Mucosa of rectum (tissue), 2 donors: ENCODE measurements around the gene SEC16A.

Source experiments
- H3K27ac ChIP-seq, 2 donors: one replicate each; pipeline ENCODE4 v1.7.0; 2013; ENCODE audit warnings: inconsistent platforms in 2 of 2, low read depth in 2 of 2, low read length in 2 of 2
- H3K27me3 ChIP-seq, 2 donors: one replicate each; pipeline ENCODE4 v1.7.0; 2013; ENCODE audit warnings: low read length in 2 of 2; ENCODE audit not compliant: control insufficient read depth in 2 of 2, insufficient read depth in 2 of 2
- H3K36me3 ChIP-seq, 2 donors: one replicate each; pipeline ENCODE4 v1.7.0; 2013; ENCODE audit warnings: low read length in 2 of 2; ENCODE audit not compliant: control insufficient read depth in 2 of 2, insufficient read depth in 2 of 2
- H3K4me1 ChIP-seq, 2 donors: one replicate each; pipeline ENCODE4 v1.7.0; 2013; ENCODE audit warnings: low read length in 2 of 2, mild to moderate bottlenecking in 1 of 2; ENCODE audit not compliant: control insufficient read depth in 2 of 2, insufficient read depth in 2 of 2
- H3K4me3 ChIP-seq, 2 donors: one replicate each; pipeline ENCODE4 v1.7.0; 2013; ENCODE audit warnings: low read length in 2 of 2
- H3K9ac ChIP-seq, 2 donors: one replicate each; pipeline ENCODE4 v1.7.0; 2013; ENCODE audit warnings: low read length in 2 of 2, low read depth in 1 of 2, mild to moderate bottlenecking in 1 of 2
- H3K9me3 ChIP-seq, 2 donors: one replicate each; pipeline ENCODE4 v1.7.0; 2013; ENCODE audit warnings: low read length in 2 of 2; ENCODE audit not compliant: control insufficient read depth in 2 of 2
- donor health status: healthy.
- donor health status: Normal muscosa, but diverticular disease.

SEC16A gene

GRCh38 chr9:136460772-136461325, 22.0 kb downstream of the SEC16A start:
- Histone ChIP-seq H3K4me3 (no peak overlapping the region), H3K9ac (no peak overlapping the region), H3K27ac (no peak overlapping the region), H3K27me3 (no peaks in the 10 kb centered on the region), H3K36me3 (peaks cover 68 to 89% of the 10 kb centered on the region in 2 donors), H3K4me1 (no peaks in the 10 kb centered on the region), H3K9me3 (no peaks in the 10 kb centered on the region)

GRCh38 chr9:136459425-136459824, 23.4 kb downstream of the SEC16A start:
- H3K4me1 ChIP-seq: no peaks in the 10 kb centered on the region
- no peak overlapping the region for H3K9ac ChIP-seq
- H3K27me3 ChIP-seq: no peaks in the 10 kb centered on the region
- no peak overlapping the region for H3K4me3 ChIP-seq
- no peak overlapping the region for H3K27ac ChIP-seq
- H3K9me3 ChIP-seq: no peaks in the 10 kb centered on the region
- peaks cover 68 to 88% of the 10 kb centered on the region in 2 donors for H3K36me3 ChIP-seq

GRCh38 chr9:136457326-136457725, 25.5 kb downstream of the SEC16A start:
- H3K9me3 ChIP-seq: no peaks in the 10 kb centered on the region
- H3K4me3 ChIP-seq: no peak overlapping the region
- no peak overlapping the region for H3K27ac ChIP-seq
- no peaks in the 10 kb centered on the region for H3K27me3 ChIP-seq
- no peak overlapping the region for H3K9ac ChIP-seq
- H3K4me1 ChIP-seq: no peaks in the 10 kb centered on the region
- H3K36me3 ChIP-seq: peaks cover 62 to 82% of the 10 kb centered on the region in 2 donors

- H3K9ac ChIP-seq: no peak overlapping the region
Measured at GRCh38 chr9:136456258-136456657, 26.6 kb downstream of the SEC16A start.

GRCh38 chr9:136455043-136456002, 27.5 kb downstream of the SEC16A start:
- Histone ChIP-seq H3K36me3 (peaks cover 65 to 81% of the 10 kb centered on the region in 2 donors), H3K4me3 (no peak overlapping the region), H3K27ac (no peak overlapping the region), H3K9ac (no peak overlapping the region), H3K27me3 (no peaks in the 10 kb centered on the region), H3K9me3 (no peaks in the 10 kb centered on the region), H3K4me1 (no peaks in the 10 kb centered on the region)

More at GRCh38 chr9:136456258-136456657, 26.6 kb downstream of the SEC16A start:
- Histone ChIP-seq H3K27me3 (no peaks in the 10 kb centered on the region), H3K27ac (no peak overlapping the region), H3K4me3 (no peak overlapping the region), H3K4me1 (no peaks in the 10 kb centered on the region), H3K9me3 (no peaks in the 10 kb centered on the region), H3K36me3 (peaks cover 61 to 80% of the 10 kb centered on the region in 2 donors)

- Histone ChIP-seq H3K36me3 (peaks cover 64 to 77% of the 10 kb centered on the region in 2 donors), H3K27me3 (no peaks in the 10 kb centered on the region), H3K9me3 (no peaks in the 10 kb centered on the region), H3K4me1 (no peaks in the 10 kb centered on the region), H3K27ac (no peak overlapping the region), H3K9ac (no peak overlapping the region), H3K4me3 (no peak overlapping the region)
Measured at GRCh38 chr9:136454026-136454796, 28.6 kb downstream of the SEC16A start.

GRCh38 chr9:136453326-136453725, 29.5 kb downstream of the SEC16A start:
- Histone ChIP-seq H3K9ac (no peak overlapping the region), H3K27me3 (no peaks in the 10 kb centered on the region), H3K36me3 (peaks cover 66 to 76% of the 10 kb centered on the region in 2 donors), H3K4me3 (no peak overlapping the region), H3K9me3 (no peaks in the 10 kb centered on the region), H3K27ac (no peak overlapping the region), H3K4me1 (no peaks in the 10 kb centered on the region)

- Histone ChIP-seq H3K27me3 (no peaks in the 10 kb centered on the region), H3K4me3 (no peak overlapping the region), H3K4me1 (no peaks in the 10 kb centered on the region), H3K9me3 (no peaks in the 10 kb centered on the region), H3K36me3 (peaks cover 74 to 80% of the 10 kb centered on the region in 2 donors), H3K27ac (no peak overlapping the region), H3K9ac (no peak overlapping the region)
Measured at GRCh38 chr9:136451221-136451877, 31.5 kb downstream of the SEC16A start.

- Histone ChIP-seq H3K9me3 (no peaks in the 10 kb centered on the region), H3K4me3 (no peak overlapping the region), H3K9ac (no peak overlapping the region), H3K36me3 (peaks cover 63 to 74% of the 10 kb centered on the region in 2 donors), H3K4me1 (no peaks in the 10 kb centered on the region), H3K27ac (no peak overlapping the region), H3K27me3 (no peaks in the 10 kb centered on the region)
Measured at GRCh38 chr9:136448655-136449054, 34.2 kb downstream of the SEC16A start.
